ENCODE data around the gene NMB.

NMB gene

DNA sequence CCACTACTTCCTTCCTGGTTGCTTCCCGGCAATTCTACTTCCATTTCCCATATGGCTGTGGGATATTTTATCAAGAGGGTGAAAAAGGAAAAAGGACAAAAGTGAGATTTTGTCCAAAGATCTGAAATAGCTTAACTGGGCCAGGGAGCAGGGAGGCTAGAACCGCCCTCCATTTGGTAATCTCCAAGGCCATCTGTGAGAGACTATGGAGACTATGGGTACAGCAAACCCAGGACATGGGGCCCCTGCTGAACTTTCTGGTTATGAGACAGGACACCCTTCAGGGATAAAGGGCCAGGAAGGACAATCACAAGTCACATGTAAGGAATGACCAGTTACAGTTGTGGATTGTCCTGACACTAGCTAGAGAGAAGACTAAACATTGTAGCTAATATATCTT is 32.9 kb downstream of the NMB start:
- Histone ChIP-seq H3K4me2 (ENCODE audit: low read length) (no peak overlapping the region), H3K79me2 (ENCODE audit: low read length) (peaks cover 24% of the 10 kb centered on the region), H3K27me3 (ENCODE audit: low read depth, low read length) (no peaks in the 10 kb centered on the region), H2AFZ (ENCODE audit: low read depth, low read length) (no peak overlapping the region), H3K36me3 (replicated peaks; ENCODE audit: low read depth, low read length) (peaks cover 42% of the 10 kb centered on the region), H3K27ac (ENCODE audit: low read length) (no peak overlapping the region), H3K4me3 (ENCODE audit: low read length) (no peak overlapping the region), H4K20me1 (ENCODE audit: insufficient read depth, low read length) (no peaks in the 10 kb centered on the region), H3K4me1 (ENCODE audit: low read length) (peaks cover 10% of the 10 kb centered on the region), H3K9ac (ENCODE audit: low read length) (no peak overlapping the region), H3K9me3 (ENCODE audit: insufficient read depth, low read length) (peaks cover 25% of the 10 kb centered on the region)
- TF ChIP-seq CTCF (IDR thresholded peaks at IDR 0.05; ENCODE audit: low read depth, low read length) (no peak), EZH2phosphoT487 (IDR thresholded peaks at IDR 0.05; ENCODE audit: low read depth) (no peak)

DNA sequence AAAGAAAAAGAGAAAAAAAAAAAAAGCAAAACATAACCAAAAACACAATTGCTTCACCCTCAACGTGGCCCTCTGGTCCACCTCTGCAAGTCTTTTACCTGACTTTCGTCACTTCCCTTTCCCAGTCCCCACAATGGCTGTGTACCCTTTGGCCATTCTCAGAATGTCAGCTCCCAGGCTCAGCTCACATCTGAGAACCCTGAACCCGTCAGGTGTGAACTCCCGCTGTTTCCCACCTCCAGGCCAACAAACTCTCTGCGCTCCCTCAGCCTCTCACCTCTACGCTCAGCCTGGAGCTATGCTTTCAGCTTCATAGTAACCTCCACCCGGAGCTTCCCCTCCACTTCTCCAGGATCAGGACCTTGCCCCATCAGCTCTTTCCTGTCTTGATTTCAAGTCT is 33.6 kb downstream of the NMB start:
- no peak overlapping the region for H3K4me2 ChIP-seq (ENCODE audit: low read length)
- H3K4me3 ChIP-seq (ENCODE audit: low read length): no peak overlapping the region
- H3K9ac ChIP-seq (ENCODE audit: low read length): no peak overlapping the region
- no peak overlapping the region for H3K27ac ChIP-seq (ENCODE audit: low read length)
- H2AFZ ChIP-seq (ENCODE audit: low read depth, low read length): no peak overlapping the region
- peaks cover 49% of the 10 kb centered on the region for H3K36me3 ChIP-seq (replicated peaks; ENCODE audit: low read depth, low read length)
- peaks cover 28% of the 10 kb centered on the region for H3K79me2 ChIP-seq (ENCODE audit: low read length)
- no peaks in the 10 kb centered on the region for H3K27me3 ChIP-seq (ENCODE audit: low read depth, low read length)
- H4K20me1 ChIP-seq (ENCODE audit: insufficient read depth, low read length): no peaks in the 10 kb centered on the region
- peaks cover 25% of the 10 kb centered on the region for H3K9me3 ChIP-seq (ENCODE audit: insufficient read depth, low read length)
- TF ChIP-seq EZH2phosphoT487 (IDR thresholded peaks at IDR 0.05; ENCODE audit: low read depth) (no peak), CTCF (IDR thresholded peaks at IDR 0.05; ENCODE audit: low read depth, low read length) (no peak)
- peaks cover 2% of the 10 kb centered on the region for H3K4me1 ChIP-seq (ENCODE audit: low read length)

DNA sequence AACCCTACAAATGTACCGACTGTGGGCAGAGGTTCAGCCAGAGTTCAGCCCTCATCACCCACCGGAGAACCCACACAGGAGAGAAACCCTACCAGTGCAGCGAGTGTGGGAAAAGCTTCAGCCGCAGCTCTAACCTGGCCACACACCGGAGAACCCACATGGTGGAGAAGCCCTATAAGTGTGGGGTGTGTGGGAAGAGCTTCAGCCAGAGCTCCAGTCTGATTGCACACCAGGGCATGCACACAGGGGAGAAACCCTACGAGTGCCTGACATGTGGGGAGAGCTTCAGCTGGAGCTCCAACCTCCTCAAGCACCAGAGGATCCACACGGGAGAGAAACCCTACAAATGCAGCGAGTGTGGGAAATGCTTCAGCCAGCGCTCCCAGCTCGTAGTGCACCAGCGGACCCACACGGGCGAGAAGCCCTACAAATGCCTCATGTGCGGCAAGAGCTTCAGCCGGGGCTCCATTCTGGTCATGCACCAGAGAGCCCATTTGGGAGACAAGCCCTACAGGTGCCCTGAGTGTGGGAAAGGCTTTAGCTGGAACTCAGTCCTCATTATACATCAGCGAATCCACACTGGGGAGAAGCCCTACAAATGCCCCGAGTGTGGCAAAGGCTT is 36.5 kb downstream of the NMB start:
- TF ChIP-seq CTCF (IDR thresholded peaks at IDR 0.05; ENCODE audit: low read depth, low read length) (no peak), EZH2phosphoT487 (IDR thresholded peaks at IDR 0.05; ENCODE audit: low read depth) (no peak)
- peaks cover 25% of the 10 kb centered on the region for H3K9me3 ChIP-seq (ENCODE audit: insufficient read depth, low read length)
- no peaks in the 10 kb centered on the region for H3K4me1 ChIP-seq (ENCODE audit: low read length)
- peaks cover 51% of the 10 kb centered on the region for H3K79me2 ChIP-seq (ENCODE audit: low read length)
- H3K36me3 ChIP-seq (replicated peaks; ENCODE audit: low read depth, low read length): peaks cover 67% of the 10 kb centered on the region
- H3K27ac ChIP-seq (ENCODE audit: low read length): no peak overlapping the region
- H3K4me3 ChIP-seq (ENCODE audit: low read length): no peak overlapping the region
- no peaks in the 10 kb centered on the region; the same call in 1 of the 2 replicates for H4K20me1 ChIP-seq (ENCODE audit: insufficient read depth, low read length)
- no peak overlapping the region for H3K9ac ChIP-seq (ENCODE audit: low read length)
- no peak overlapping the region for H3K4me2 ChIP-seq (ENCODE audit: low read length)
- H2AFZ ChIP-seq (ENCODE audit: low read depth, low read length): no peak overlapping the region
- no peaks in the 10 kb centered on the region for H3K27me3 ChIP-seq (ENCODE audit: low read depth, low read length)

GRCh38 chr15:84620626-84621025 is 37.4 kb downstream of the NMB start:
- no peaks in the 10 kb centered on the region for H3K4me1 ChIP-seq (ENCODE audit: low read length)
- no peaks in the 10 kb centered on the region for H3K27me3 ChIP-seq (ENCODE audit: low read depth, low read length)
- H3K4me2 ChIP-seq (ENCODE audit: low read length): no peak overlapping the region
- TF ChIP-seq CTCF (IDR thresholded peaks at IDR 0.05; ENCODE audit: low read depth, low read length): no peak
- TF ChIP-seq EZH2phosphoT487 (IDR thresholded peaks at IDR 0.05; ENCODE audit: low read depth): no peak
- no peak overlapping the region for H3K27ac ChIP-seq (ENCODE audit: low read length)
- no peak overlapping the region for H2AFZ ChIP-seq (ENCODE audit: low read depth, low read length)
- H3K36me3 ChIP-seq (replicated peaks; ENCODE audit: low read depth, low read length): peaks cover 69% of the 10 kb centered on the region
- H3K9me3 ChIP-seq (ENCODE audit: insufficient read depth, low read length): peaks cover 25% of the 10 kb centered on the region
- H3K79me2 ChIP-seq (ENCODE audit: low read length): peaks cover 59% of the 10 kb centered on the region
- peaks cover under 1% of the 10 kb centered on the region for H4K20me1 ChIP-seq (ENCODE audit: insufficient read depth, low read length)
- H3K9ac ChIP-seq (ENCODE audit: low read length): no peak overlapping the region
- no peak overlapping the region for H3K4me3 ChIP-seq (ENCODE audit: low read length)

Data from OCI-LY3 (cell line).